Measurements from ENCODE around the gene RBM17.

Gene RBM17

GRCh38 chr10:6092731-6093130, 3.9 kb downstream of the RBM17 start:
- Histone ChIP-seq H3F3A (ENCODE audit: insufficient read depth, low read length) (no peaks in the 10 kb centered on the region), H3K9me2 (ENCODE audit: low read depth, low read length) (no peaks in the 10 kb centered on the region), H3K4me3 (ENCODE audit: low read depth, low read length, poor library complexity, severe bottlenecking) (no peak overlapping the region), H3K27me3 (ENCODE audit: insufficient read depth, low read length) (no peaks in the 10 kb centered on the region), H4K20me1 (ENCODE audit: insufficient read depth, low read length) (no peaks in the 10 kb centered on the region), H2AFZ (ENCODE audit: low read length) (no peak overlapping the region), H3K4me2 (ENCODE audit: low read length) (peak overlapping the region; percentile 34; the same call in 1 of the 2 replicates), H3K79me2 (ENCODE audit: insufficient read depth, low read length) (peaks cover 84% of the 10 kb centered on the region), H3K27ac (ENCODE audit: low read depth, low read length, poor library complexity, severe bottlenecking) (peak overlapping the region; percentile 10), H3K36me3 (ENCODE audit: insufficient read depth, low read length) (peaks cover 26% of the 10 kb centered on the region), H3K9ac (ENCODE audit: low read length) (no peak overlapping the region), H3K4me1 (ENCODE audit: insufficient read depth, low read length, severe bottlenecking) (peaks cover 71% of the 10 kb centered on the region), H3K9me3 (ENCODE audit: low read length) (no peaks in the 10 kb centered on the region)
- TF ChIP-seq, protein P1, sequence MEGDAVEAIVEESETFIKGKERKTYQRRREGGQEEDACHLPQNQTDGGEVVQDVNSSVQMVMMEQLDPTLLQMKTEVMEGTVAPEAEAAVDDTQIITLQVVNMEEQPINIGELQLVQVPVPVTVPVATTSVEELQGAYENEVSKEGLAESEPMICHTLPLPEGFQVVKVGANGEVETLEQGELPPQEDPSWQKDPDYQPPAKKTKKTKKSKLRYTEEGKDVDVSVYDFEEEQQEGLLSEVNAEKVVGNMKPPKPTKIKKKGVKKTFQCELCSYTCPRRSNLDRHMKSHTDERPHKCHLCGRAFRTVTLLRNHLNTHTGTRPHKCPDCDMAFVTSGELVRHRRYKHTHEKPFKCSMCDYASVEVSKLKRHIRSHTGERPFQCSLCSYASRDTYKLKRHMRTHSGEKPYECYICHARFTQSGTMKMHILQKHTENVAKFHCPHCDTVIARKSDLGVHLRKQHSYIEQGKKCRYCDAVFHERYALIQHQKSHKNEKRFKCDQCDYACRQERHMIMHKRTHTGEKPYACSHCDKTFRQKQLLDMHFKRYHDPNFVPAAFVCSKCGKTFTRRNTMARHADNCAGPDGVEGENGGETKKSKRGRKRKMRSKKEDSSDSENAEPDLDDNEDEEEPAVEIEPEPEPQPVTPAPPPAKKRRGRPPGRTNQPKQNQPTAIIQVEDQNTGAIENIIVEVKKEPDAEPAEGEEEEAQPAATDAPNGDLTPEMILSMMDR (IDR thresholded peaks at IDR 0.05; ENCODE audit: low read length), result no peak
- TF ChIP-seq EZH2 (IDR thresholded peaks at IDR 0.05; ENCODE audit: borderline replicate concordance, low read length), result no peak

DNA sequence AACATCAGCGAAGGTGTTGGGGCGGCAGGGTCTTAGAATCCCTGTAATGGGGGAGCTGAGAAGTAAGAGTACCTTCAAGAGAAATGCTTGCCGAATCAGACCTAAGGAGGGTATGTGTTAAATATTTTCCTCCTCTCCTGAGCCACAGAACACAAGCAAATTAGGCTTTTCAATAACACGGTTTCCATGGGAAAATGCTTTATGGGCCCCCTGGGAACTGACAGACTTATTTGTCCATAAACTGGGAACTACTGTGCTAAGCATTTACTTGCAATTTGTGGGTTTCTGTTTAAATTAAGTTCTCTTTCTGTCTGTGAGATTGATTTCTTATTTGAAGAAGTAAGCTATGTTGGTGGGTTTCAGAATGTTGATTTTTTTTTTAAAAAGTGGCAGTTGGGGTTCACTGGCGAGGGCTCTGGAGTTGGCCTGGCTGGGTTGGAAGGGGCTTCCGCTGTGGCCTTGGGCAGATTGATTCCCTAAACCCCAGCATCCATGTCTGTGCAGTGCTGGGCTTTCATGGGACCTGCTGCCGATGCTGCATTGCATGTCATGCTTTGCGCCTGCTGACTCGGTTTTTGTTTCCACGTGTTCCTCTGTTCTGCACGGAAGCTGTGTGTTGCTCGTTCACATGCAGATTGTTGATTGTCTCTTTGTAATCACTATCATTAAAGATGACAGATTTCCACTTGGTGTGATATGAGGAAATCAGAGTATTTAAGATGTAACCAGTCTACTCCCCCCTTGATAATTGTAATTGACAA, 7.2 kb downstream of the RBM17 start:
- Histone ChIP-seq H3K27ac (ENCODE audit: low read depth, low read length, poor library complexity, severe bottlenecking) (no peak overlapping the region), H4K20me1 (ENCODE audit: insufficient read depth, low read length) (no peaks in the 10 kb centered on the region), H3K4me1 (ENCODE audit: insufficient read depth, low read length, severe bottlenecking) (peaks cover 66% of the 10 kb centered on the region), H3K9me2 (ENCODE audit: low read depth, low read length) (no peaks in the 10 kb centered on the region), H3K9me3 (ENCODE audit: low read length) (no peaks in the 10 kb centered on the region), H3K79me2 (ENCODE audit: insufficient read depth, low read length) (peaks cover 93% of the 10 kb centered on the region), H3K36me3 (ENCODE audit: insufficient read depth, low read length) (peaks cover 54% of the 10 kb centered on the region), H2AFZ (ENCODE audit: low read length) (no peak overlapping the region), H3K4me3 (ENCODE audit: low read depth, low read length, poor library complexity, severe bottlenecking) (no peak overlapping the region), H3K9ac (ENCODE audit: low read length) (no peak overlapping the region; the same call in 1 of the 2 replicates), H3K27me3 (ENCODE audit: insufficient read depth, low read length) (no peaks in the 10 kb centered on the region), H3K4me2 (ENCODE audit: low read length) (peak overlapping the region; percentile 2; the same call in 1 of the 2 replicates), H3F3A (ENCODE audit: insufficient read depth, low read length) (0 out of 2 replicates have a peak, but pooled peaks cover 3% of the 10 kb centered on the region)
- TF ChIP-seq EZH2 (IDR thresholded peaks at IDR 0.05; ENCODE audit: borderline replicate concordance, low read length), result no peak
- TF ChIP-seq, protein P1 (IDR thresholded peaks at IDR 0.05; ENCODE audit: low read length), result no peak

DNA sequence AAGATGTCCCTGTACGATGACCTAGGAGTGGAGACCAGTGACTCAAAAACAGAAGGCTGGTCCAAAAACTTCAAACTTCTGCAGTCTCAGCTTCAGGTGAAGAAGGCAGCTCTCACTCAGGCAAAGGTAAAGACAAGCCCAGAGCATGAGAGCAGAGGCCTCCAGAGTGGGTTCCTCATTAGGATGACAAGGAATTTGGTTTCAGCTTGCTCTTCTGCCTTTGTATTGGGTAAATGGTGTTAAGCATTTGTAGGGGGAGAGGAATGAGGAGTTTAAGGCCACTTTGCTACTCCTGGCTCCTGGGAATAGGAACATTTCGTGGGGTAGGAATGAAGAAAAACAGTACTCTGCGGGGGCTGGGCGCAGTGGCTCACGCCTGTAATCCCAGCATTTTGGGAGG, 8.2 kb downstream of the RBM17 start:
- peaks cover 89% of the 10 kb centered on the region for H3K79me2 ChIP-seq (ENCODE audit: insufficient read depth, low read length)
- H3K36me3 ChIP-seq (ENCODE audit: insufficient read depth, low read length), result peaks cover 53% of the 10 kb centered on the region
- TF ChIP-seq, protein P1 (IDR thresholded peaks at IDR 0.05; ENCODE audit: low read length), result no peak
- no peak for TF ChIP-seq EZH2 (IDR thresholded peaks at IDR 0.05; ENCODE audit: borderline replicate concordance, low read length)
- H3K4me3 ChIP-seq (ENCODE audit: low read depth, low read length, poor library complexity, severe bottlenecking), result no peak overlapping the region
- no peaks in the 10 kb centered on the region for H3K9me2 ChIP-seq (ENCODE audit: low read depth, low read length)
- no peak overlapping the region for H2AFZ ChIP-seq (ENCODE audit: low read length)
- 0 out of 2 replicates have a peak, but pooled peaks cover 3% of the 10 kb centered on the region for H3F3A ChIP-seq (ENCODE audit: insufficient read depth, low read length)
- peaks cover 66% of the 10 kb centered on the region for H3K4me1 ChIP-seq (ENCODE audit: insufficient read depth, low read length, severe bottlenecking)
- H3K27me3 ChIP-seq (ENCODE audit: insufficient read depth, low read length), result no peaks in the 10 kb centered on the region
- H3K4me2 ChIP-seq (ENCODE audit: low read length), result no peak overlapping the region
- H3K9ac ChIP-seq (ENCODE audit: low read length), result no peak overlapping the region
- H4K20me1 ChIP-seq (ENCODE audit: insufficient read depth, low read length), result no peaks in the 10 kb centered on the region
- H3K27ac ChIP-seq (ENCODE audit: low read depth, low read length, poor library complexity, severe bottlenecking), result no peak overlapping the region
- no peaks in the 10 kb centered on the region for H3K9me3 ChIP-seq (ENCODE audit: low read length)

Measured in OCI-LY1 (cell line).